HG03558 (cell line): Measurements from ENCODE around the gene CHST2.

Experiments used
- ATAC-seq: cut with Tn5 transposase; IDR thresholded peaks from one replicate; pipeline ENCODE4 v1.9.1; 2021; ENCODE audit warnings: moderate number of reproducible peaks; ENCODE audit not compliant: unreplicated experiment; ENCODE audit errors: extremely low read depth

CHST2 gene

GRCh38 chr3:143098032-143098764 lies 21.4 kb upstream of the CHST2 start:
- ATAC-seq: no peak

GRCh38 chr3:143099210-143099609 lies 20.4 kb upstream of the CHST2 start:
- no peak for ATAC-seq

GRCh38 chr3:143099690-143100089 lies 19.9 kb upstream of the CHST2 start:
- ATAC-seq: no peak

GRCh38 chr3:143100451-143100850 lies 19.1 kb upstream of the CHST2 start:
- no peak for ATAC-seq

GRCh38 chr3:143101792-143102381 lies 17.7 kb upstream of the CHST2 start:
- no peak for ATAC-seq

GRCh38 chr3:143103652-143104051 lies 15.9 kb upstream of the CHST2 start:
- ATAC-seq: no peak

GRCh38 chr3:143105170-143105569 lies 14.4 kb upstream of the CHST2 start:
- ATAC-seq: no peak

GRCh38 chr3:143109861-143110260 lies 9.7 kb upstream of the CHST2 start:
- ATAC-seq: no peak

GRCh38 chr3:143110371-143110770 lies 9.2 kb upstream of the CHST2 start:
- ATAC-seq: no peak

GRCh38 chr3:143118630-143119008 lies 952 bp upstream of the CHST2 start:
- no peak for ATAC-seq

- no peak for ATAC-seq
Measured at GRCh38 chr3:143119974-143120715, 574 bp downstream of the CHST2 start.

GRCh38 chr3:143120716-143121240 lies 1.2 kb downstream of the CHST2 start:
- ATAC-seq: no peak

- no peak for ATAC-seq
Measured at GRCh38 chr3:143121241-143122088, 1.9 kb downstream of the CHST2 start.

- no peak for ATAC-seq
Measured at GRCh38 chr3:143122089-143122430, 2.5 kb downstream of the CHST2 start.

GRCh38 chr3:143122608-143123352 lies 3.2 kb downstream of the CHST2 start:
- ATAC-seq: no peak

- no peak for ATAC-seq
Measured at GRCh38 chr3:143123353-143123984, 3.9 kb downstream of the CHST2 start.

- no peak for ATAC-seq
Measured at GRCh38 chr3:143124601-143125520, 5.3 kb downstream of the CHST2 start.

- no peak for ATAC-seq
Measured at GRCh38 chr3:143127801-143128200, 8.2 kb downstream of the CHST2 start.
